Stimulated activated CD8-positive, alpha-beta memory T cell treated with anti-CD3 and anti-CD28 coated beads, Interleukin-4, amount 100 ng/mL, for 24 hours (primary cell): ENCODE results near the gene GLT1D1.

ENCODE experiments used
- DNase-seq: peaks from one replicate; pipeline ENCODE4 v3.0.0-alpha.2; 2020; ENCODE audit warnings: low read depth

The GLT1D1 gene

GRCh38 chr12:128966203-128966810, 113.0 kb downstream of the GLT1D1 start:
- no peak for DNase-seq

- DNase-seq, result no peak
Observed at GRCh38 chr12:128968668-128969067, 115.4 kb downstream of the GLT1D1 start.

- peak; percentile 12 for DNase-seq
Observed at GRCh38 chr12:128969480-128970055, 116.3 kb downstream of the GLT1D1 start.

DNA sequence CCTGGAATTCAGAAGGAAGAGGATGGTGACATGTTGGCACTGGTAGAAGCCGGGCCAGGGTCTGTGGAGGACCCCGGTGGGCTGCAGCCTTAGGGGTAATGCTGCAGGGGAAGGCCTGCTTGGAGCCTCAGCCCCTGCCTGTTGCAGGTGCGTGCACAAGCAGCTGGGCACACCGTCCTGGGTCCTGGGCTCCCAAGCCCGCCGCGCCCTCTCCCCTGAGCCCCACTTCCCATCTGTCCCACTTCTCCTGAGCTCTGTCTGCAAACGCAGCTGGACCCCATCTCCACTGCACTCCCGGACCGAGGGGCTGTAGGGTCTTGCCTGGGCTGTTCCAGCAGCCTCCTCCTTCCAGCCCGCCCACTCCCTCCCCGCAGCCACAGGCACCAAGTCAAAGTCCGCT, 116.8 kb downstream of the GLT1D1 start:
- DNase-seq, result no peak

DNA sequence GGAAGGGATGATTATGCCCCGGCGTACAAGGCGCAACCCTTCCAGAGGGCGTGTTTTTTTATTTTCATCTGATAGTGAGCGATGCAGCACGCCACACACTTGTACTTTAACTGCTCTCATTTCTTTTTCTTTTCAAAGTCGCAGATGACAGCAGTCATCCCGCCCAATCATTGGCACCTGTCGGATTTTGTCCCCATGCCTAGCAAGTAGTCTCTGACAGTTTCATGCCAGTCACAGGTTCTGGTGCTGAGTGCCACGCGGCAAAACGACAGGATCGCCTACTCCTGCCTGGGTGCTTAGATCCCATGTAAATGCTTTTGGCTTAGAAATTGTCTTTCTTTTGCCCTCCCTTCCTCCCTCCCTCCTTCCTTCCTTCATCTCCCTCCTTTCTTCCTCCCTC, 117.7 kb downstream of the GLT1D1 start:
- no peak for DNase-seq

GRCh38 chr12:128971802-128972201, 118.5 kb downstream of the GLT1D1 start:
- no peak for DNase-seq

DNA sequence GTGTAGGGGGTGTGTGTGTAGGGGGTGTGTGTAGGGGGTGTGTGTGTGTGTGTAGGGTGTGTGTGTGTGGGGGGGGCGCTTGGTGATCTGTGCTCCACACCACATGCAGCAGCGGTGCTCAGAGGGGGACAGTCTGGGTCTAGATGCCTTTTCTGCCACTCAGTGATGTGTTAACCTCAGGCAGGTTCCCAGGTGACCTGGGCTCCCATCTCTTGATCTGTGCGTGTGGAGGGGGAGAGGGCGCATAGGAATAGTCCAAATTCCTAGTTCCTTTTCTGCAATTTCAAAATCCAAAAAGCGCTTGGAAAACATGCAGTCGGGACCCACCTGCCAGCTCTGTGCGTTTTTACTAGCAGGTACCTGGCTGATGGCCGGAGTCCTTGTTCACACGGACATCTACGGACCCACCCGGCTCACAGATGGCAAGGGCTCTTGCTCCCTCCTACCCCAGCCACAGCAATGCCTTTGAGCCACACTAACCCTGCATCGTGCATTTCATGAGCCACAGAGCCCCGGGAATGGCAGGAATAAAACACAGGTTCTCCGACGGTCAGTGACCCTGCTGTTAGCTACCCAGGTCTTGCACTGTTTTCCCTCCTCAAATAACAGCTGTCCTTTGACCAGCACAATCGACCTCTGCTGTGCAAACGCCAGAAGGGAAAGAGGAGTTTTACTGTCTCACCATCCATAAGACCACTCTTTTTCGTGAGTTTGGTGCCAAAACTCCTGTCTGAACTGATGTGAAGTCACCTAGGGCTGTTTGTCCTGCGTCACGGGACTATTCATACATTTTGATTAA, 120.8 kb downstream of the GLT1D1 start:
- no peak for DNase-seq

DNA sequence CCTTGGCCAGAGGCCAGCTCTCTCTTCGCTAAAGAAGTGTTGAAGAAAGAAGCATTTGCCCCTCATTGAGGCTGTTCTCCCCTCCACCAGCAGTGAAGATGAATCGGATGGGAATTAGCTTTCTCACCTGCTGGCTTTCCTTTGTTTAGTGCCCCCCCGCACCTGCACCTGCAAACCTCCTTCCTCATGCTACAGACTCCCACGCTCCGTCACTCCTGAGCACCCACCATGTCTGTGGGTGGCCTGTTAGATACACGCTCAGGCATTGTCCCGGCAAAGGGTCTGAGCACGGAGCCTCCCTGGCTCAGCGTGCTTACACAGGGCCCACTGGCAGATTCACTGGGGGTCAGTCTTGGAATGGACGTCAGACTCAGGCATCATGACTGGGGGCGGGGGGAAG, 121.6 kb downstream of the GLT1D1 start:
- no peak for DNase-seq

GRCh38 chr12:128976120-128976738, 123.0 kb downstream of the GLT1D1 start:
- no peak for DNase-seq

DNA sequence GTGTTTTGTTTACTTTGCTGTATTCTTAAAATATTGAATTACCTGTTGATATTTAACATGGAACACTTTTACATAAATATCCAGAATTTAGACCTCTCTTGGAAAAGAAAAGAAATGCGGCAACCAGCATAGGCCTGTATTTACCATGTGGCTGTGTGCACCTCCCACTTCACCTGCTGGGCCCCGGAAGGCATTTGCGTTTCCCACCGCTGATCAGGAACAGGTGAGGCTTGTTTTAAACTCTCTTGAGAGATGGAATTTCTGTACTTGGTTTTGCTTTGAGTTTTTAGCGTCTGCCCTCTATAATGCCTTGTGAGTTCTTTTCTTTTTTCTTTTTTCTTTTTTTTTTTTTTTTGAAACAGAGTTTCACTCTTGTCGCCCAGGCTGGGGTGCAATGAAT, 124.2 kb downstream of the GLT1D1 start:
- DNase-seq, result no peak

DNA sequence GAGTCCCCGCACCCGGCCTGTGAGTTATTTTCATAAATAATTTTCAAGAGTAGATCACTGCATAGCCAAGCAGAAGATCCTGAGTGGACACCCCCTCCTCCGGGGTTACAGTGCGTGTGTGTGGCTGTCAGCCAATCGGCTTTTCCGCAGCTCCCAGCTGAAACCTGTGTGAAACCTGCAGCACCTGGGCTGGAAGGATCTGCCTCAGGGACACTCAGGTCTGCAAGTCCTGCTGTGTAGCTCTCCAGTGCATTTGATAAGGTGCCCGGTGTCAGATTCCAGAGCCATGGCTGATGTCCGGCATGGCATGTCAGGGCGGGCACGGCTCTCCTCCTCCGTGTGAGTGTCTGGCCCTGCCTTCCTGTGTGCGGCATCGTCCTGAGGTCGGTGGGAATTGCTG, 124.8 kb downstream of the GLT1D1 start:
- DNase-seq, result no peak

GRCh38 chr12:128980623-128981022, 127.3 kb downstream of the GLT1D1 start:
- no peak for DNase-seq

DNA sequence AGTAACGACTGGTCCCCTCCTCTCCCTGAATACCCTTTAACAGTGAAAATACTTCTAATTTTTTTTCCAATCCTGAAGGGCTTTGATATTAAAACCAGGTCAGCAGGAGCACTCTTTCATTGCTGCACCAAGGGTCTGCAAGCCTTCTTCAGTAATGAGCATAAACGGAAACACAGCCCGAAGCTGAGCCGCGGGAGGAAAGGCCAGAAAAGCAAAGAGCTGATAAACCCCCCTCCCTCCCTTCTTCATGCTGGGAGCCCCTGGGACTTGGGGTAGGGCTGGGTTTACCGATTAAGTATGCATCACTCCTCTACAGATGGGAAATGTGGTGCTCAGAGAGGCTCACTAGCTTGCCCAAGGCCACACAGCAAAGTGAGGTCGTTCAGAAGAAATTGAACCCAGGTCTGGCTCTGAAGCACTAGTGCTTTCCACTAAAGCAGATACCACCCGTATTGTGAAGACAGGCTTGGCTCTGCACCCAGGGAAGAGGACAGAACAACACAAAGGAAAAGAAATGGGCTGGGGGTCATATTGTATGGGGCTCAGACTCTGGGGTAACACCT, 128.8 kb downstream of the GLT1D1 start:
- DNase-seq, result no peak

GRCh38 chr12:128982933-128983332, 129.7 kb downstream of the GLT1D1 start:
- no peak for DNase-seq

GRCh38 chr12:128983371-128983770, 130.1 kb downstream of the GLT1D1 start:
- no peak for DNase-seq

- DNase-seq, result no peak
Observed at GRCh38 chr12:128986957-128987356, 133.7 kb downstream of the GLT1D1 start.

GRCh38 chr12:128989287-128989686, 136.0 kb downstream of the GLT1D1 start:
- no peak for DNase-seq

- DNase-seq, result no peak
Observed at GRCh38 chr12:128991716-128992115, 138.4 kb downstream of the GLT1D1 start.

DNA sequence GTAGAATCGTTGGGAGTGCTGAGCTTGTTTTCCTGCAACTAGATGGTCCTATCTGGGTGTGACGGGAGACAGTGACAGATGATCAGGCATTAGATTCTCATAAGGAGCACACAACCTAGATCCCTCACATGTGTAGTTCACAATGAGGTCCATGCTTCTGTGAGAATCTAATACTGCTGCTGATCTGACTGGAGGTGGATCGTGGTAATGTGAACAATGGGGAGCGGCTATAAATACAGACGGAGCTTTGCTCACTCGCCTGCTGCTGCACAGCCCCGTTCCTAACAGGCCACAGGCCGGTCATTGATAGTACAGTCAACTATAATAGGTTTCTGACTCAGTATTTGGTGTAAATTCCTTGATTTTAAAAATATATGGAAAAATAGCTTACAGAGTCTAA, 138.8 kb downstream of the GLT1D1 start:
- no peak for DNase-seq

- DNase-seq, result no peak
Observed at GRCh38 chr12:128992550-128992949, 139.3 kb downstream of the GLT1D1 start.

DNA sequence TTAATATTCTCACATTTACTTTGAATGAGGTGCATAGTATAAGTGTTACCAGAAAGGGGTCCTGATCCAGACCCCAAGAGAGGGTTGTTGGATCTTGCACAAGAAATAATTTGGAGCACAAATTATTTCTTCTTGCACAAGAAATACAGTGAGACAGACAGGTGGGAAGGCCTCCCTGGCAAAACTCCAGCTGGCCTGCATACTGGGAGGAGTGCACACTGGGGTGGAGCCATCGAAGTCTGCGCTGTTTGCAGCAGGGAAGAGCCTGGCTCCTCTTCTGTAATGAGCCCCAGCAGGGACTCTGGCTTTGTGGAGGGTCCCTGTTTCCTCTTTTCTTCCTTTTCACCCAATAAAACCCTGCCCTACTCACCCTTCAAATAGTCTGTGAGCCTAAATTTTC, 141.6 kb downstream of the GLT1D1 start:
- DNase-seq, result no peak

- DNase-seq, result no peak
Observed at GRCh38 chr12:128995619-128996018, 142.3 kb downstream of the GLT1D1 start.

- no peak for DNase-seq
Observed at GRCh38 chr12:129001826-129002225, 148.5 kb downstream of the GLT1D1 start.
